NCI-H2029 treated with DMSO at 0.1 percent for 48 hours (cell line): ENCODE measurements around the gene SLC25A3.
"Not testable (repeated sequence)": the region's sequence is repeated elsewhere in the genome, so short reads cannot be mapped to it uniquely, and the experiment has no call there.

Experiments
- DNase-seq: peaks from one replicate; lab custom pipeline; 2025; lab: John Stamatoyannopoulos, UW

Gene SLC25A3

DNA sequence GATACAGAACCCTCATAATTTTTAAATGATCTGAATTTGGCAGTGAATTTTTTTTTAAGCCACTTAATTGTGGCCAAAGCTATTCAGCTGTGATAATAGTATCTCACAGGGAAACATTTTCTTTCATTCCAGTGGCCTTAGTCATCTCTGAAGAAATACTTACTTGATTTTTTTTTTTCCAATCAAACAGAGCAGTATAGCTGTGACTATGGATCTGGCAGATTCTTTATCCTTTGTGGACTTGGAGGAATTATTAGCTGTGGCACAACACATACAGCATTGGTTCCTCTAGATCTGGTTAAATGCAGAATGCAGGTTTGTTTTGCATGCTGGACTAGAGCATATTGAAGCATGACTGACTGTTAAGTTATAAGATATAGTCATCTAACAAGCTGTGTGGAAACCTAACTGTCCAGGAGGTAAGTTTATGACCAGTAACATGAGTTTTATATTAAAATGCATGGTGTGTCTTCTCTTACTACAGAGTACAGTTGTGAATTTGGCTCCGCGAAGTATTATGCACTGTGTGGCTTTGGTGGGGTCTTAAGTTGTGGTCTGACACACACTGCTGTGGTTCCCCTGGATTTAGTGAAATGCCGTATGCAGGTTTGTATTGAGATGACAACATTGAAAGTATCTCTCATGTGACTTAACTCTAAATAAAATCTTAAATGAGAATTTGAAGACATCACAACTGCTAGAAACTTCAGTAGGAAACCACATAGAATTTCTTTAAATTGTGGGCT is 1.9 kb downstream of the SLC25A3 start:
- no peak for DNase-seq

DNA sequence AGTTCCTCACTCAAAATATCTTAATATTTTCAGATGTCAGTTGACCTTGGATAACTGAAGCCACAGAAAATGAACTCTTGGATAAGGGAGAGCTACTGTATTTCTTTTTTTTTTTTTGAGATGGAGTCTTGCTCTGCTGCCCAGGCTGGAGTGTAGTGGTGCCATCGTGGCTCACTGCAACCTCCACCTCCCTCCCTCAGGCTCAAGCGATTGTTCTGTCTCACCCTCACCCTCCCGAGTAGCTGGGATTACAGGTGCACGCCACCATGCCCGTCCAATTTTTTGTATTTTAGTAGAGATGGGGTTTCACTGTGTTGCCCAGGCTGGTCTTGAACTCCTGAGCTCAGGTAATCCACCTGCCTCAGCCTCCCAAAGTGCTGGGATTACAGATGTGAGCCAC is 3.8 kb downstream of the SLC25A3 start:
- not testable (repeated sequence) for DNase-seq

DNA sequence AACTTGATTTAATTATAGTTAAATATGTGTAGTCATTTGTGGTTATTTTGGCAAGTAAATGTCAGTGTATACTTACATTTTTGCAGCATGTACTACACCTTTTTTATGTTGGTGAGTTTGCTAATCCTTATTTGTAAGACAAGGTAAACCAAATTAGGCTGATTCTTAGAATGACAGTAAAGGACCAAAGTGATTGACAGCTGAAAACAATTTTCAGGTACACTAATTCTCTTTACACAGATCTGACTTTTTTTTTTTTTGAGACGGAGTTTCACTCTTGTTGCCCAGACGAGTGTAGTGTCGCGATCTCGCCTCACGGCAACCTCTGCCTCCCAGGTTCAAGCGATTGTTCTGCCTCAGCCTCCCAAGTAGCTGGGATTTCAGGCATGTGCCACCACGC is 8.4 kb downstream of the SLC25A3 start:
- DNase-seq = no peak

DNA sequence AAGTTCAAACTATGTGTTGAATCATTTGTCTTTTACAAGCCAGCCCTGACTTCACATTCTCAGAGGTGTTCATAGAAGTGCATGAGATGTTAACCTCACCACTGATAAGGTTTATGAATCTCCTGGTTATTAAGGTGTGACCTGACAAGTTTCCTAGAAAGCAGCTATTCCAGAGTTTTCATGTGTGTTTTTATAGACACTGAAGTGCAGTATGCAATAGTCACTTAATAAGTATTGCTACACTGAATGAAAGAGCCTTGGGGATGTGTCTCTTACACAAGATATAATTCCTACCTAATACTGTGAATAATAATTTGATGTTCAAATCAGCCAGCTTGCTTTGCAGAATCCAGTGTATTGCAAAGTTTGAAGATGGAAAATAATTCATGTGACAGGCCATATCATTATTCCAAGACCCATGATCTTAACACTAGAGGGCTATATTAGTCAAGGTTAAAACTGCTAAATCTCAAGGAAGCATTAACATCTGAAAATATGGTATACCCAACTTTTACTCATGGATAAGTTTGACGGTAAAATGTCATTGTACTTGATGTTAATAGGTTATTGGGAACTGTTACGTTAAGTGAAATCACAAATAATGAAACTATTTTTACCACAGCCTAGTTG is 13.0 kb downstream of the SLC25A3 start:
- DNase-seq = no peak

GRCh38 chr12:98610596-98610995 is 17.1 kb downstream of the SLC25A3 start:
- no peak for DNase-seq

GRCh38 chr12:98612696-98613334 is 19.3 kb downstream of the SLC25A3 start:
- DNase-seq = no peak

DNA sequence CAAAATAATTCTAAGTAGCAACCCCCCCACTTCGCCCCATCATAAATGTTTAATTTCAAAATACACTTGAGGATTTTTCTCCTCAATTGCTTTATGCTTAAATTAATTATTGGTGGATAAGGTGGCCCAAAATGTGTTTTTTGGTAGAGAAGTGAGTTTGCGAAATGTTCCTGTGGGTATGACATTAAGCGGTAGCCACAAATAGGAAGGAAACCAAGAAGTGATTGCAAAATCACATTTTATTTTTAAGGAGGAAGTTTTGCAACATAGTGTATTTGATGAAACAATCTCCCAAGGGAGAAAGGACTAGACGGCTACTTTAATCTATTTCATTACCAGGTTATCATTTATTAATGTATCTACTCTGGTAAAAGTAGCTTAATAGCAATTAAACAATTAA is 25.5 kb downstream of the SLC25A3 start:
- DNase-seq = no peak

DNA sequence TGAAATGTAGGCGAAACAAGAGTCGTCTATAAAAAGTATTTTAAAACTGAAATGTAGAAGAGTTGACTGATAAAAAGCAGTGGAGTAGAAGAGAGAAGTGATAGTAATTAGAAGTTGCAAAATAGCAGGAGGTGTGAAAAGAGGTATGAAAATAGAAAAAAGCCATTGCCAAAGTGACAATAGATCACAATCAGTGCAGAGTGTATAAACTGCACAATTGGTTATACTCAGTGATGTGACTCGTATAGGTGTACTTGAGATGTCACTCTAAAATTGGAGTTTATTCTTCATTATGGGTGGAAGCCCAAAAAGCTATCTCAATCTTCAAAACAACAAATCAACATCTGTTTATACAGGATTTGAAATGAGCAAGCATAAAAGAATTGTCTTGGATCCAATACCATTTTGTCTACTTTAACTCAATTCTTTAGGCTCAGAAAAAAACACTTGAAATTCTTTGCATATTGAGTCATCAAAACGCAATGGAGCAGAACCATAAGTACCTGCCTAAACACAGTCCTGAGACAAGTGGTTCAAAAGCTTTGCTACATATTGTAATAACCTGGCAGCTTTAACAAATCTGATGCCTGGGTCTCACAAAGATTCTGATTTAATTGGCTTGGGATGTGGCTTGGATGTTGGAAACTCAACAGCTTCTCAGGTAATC is 42.3 kb downstream of the SLC25A3 start:
- DNase-seq = peak; percentile 75

GRCh38 chr12:98637068-98637467 is 43.6 kb downstream of the SLC25A3 start:
- DNase-seq = no peak

- no peak for DNase-seq
Observed at GRCh38 chr12:98638009-98638408, 44.5 kb downstream of the SLC25A3 start.

GRCh38 chr12:98639491-98639890 is 46.0 kb downstream of the SLC25A3 start:
- no peak for DNase-seq

DNA sequence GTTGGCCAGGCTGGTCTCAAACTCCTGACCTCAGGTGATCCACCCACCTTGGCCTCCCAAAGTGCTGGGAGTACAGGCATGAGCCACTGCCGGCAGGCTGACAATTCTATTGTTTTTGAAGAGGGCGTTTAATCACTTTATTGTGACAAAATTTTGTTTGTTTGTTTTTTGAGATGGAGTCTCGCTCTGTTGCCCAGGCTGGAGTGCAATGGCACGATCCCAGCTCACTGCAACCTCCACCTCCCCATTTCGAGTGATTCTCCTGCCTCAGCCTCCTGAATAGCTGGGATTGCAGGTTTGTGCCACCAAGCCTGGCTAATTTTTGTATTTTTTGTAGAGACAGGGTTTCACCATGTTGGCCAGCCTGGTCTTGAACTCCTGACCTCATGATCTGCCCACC is 49.3 kb downstream of the SLC25A3 start:
- not testable (repeated sequence) for DNase-seq

DNA sequence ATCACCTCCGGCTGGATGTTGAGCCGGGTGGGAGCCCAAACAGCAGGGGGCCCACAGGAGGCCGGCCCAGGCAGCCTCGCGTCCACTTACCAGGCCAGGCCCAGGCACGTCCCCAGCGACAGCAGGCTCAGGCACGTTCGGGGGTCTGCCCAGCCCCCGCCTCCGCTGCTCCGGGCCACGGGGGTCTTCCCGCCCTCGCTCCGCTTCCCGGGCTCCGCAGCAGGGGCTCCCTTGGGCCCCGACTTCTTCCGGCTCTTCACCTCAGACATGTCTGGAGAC is 50.9 kb downstream of the SLC25A3 start:
- no peak for DNase-seq

GRCh38 chr12:98644712-98645571 is 51.5 kb downstream of the SLC25A3 start, which contains the start of the genes APAF1 and IKBIP:
Gene APAF1 (plus strand): TSS chr12:98645290. CDS start chr12:98648360, 3,070 bp downstream.
Gene IKBIP (minus strand): TSS chr12:98644788. CDS start chr12:98644701, 87 bp downstream.
- peak; percentile 75 for DNase-seq

GRCh38 chr12:98645572-98646067 is 52.1 kb downstream of the SLC25A3 start:
- no peak for DNase-seq

GRCh38 chr12:98646294-98647090 is 53.0 kb downstream of the SLC25A3 start:
- no peak for DNase-seq

DNA sequence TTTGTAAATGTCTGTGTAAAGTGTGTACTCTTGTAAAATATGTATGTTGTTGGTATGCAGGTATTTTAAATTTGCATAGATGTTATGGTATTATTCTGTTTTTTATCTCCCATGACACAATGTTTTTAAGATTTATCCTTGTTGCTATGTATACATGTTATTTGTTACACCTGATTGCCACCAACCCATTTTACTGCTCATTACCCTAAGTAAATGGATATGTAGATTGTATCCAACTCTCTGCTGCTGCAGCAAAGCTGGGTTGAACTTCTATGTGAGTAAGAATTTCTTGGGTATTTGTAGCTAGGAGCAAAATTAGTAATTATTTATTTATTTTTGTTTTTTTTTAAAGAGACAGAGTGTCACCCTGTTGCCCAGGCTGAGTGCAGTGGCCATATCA is 57.8 kb downstream of the SLC25A3 start:
- no peak for DNase-seq

GRCh38 chr12:98653866-98654493 is 60.5 kb downstream of the SLC25A3 start:
- peak; percentile 22 for DNase-seq
